CD14-positive monocyte (primary cell): ENCODE results near the gene CRABP2. TPM values are rescaled to one million over a fixed set of nuclear protein-coding genes. Genes with fewer than 3 reads are reported as not detected.

Experiments used
- DNase-seq, 3 donors: peaks; one replicate each; pipeline ENCODE4 v3.0.0-alpha.2; 2011 to 2022
- H2AFZ ChIP-seq: 2 replicates; pipeline ENCODE4 v1.6.0; 2012; ENCODE audit warnings: mild to moderate bottlenecking, low read depth, low read length, inconsistent platforms; ENCODE audit not compliant: insufficient read depth, poor library complexity, severe bottlenecking
- H3K27ac ChIP-seq, 2 donors: 1 replicate in 1 of 2; 2 replicates in 1 of 2; pipeline ENCODE4 v1.5.1; 2012 to 2013; ENCODE audit warnings: low read length in 2 of 2, control low read depth in 1 of 2, inconsistent platforms in 1 of 2, low read depth in 1 of 2, mild to moderate bottlenecking in 1 of 2
- H3K27me3 ChIP-seq, 2 donors: one replicate each; pipeline versions ENCODE4 v1.6.0 to v1.6.1; 2011 to 2013; ENCODE audit warnings: low read length in 2 of 2; ENCODE audit not compliant: control insufficient read depth in 2 of 2, insufficient read depth in 2 of 2
- H3K36me3 ChIP-seq, 2 donors: replicated peaks in 1 of 2; 1 replicate in 1 of 2; 2 replicates in 1 of 2; pipeline versions ENCODE4 v1.5.1 to v1.6.1; 2012 to 2013; ENCODE audit warnings: low read length in 2 of 2, control low read depth in 1 of 2, inconsistent platforms in 1 of 2, mild to moderate bottlenecking in 1 of 2; ENCODE audit not compliant: insufficient read depth in 2 of 2, control insufficient read depth in 1 of 2
- H3K4me1 ChIP-seq, 2 donors: 1 replicate in 1 of 2; 2 replicates in 1 of 2; pipeline versions ENCODE4 v1.5.1 to v1.6.1; 2012 to 2013; ENCODE audit warnings: low read length in 2 of 2, control low read depth in 1 of 2, inconsistent platforms in 1 of 2, mild to moderate bottlenecking in 1 of 2, moderate library complexity in 1 of 2; ENCODE audit not compliant: insufficient read depth in 2 of 2, control insufficient read depth in 1 of 2
- H3K4me2 ChIP-seq: replicated peaks from 2 replicates; pipeline ENCODE3; 2012; ENCODE audit warnings: low read length, moderate library complexity, mild to moderate bottlenecking; ENCODE audit not compliant: poor library complexity, severe bottlenecking; ENCODE audit errors: extremely low read depth
- H3K4me3 ChIP-seq, 3 experiments: fragments of 200-600 bp in 1 of 3; sonication (generic) in 1 of 3; replicated peaks in 1 of 3; 1 replicate in 2 of 3; 2 replicates in 1 of 3; pipeline ENCODE4 v1.5.1; 2011 to 2013; ENCODE audit warnings: low read length in 3 of 3, mild to moderate bottlenecking in 3 of 3, control low read depth in 2 of 3, low read depth in 2 of 3, inconsistent platforms in 1 of 3, moderate library complexity in 1 of 3
- H3K79me2 ChIP-seq: 2 replicates; pipeline ENCODE4 v1.6.0; 2012; ENCODE audit warnings: mild to moderate bottlenecking, control low read depth, inconsistent platforms, low read length, moderate library complexity; ENCODE audit not compliant: insufficient read depth
- H3K9ac ChIP-seq: 2 replicates; pipeline ENCODE4 v1.6.0; 2017; ENCODE audit warnings: low read length, mild to moderate bottlenecking; ENCODE audit not compliant: insufficient read depth, poor library complexity, severe bottlenecking
- H3K9me3 ChIP-seq, 2 donors: replicated peaks in 1 of 2; 1 replicate in 1 of 2; 2 replicates in 1 of 2; pipeline versions ENCODE4 v1.5.1 to v1.6.1; 2012 to 2013; ENCODE audit warnings: low read length in 2 of 2, control low read depth in 1 of 2; ENCODE audit not compliant: control insufficient read depth in 1 of 2, insufficient read depth in 1 of 2
- H4K20me1 ChIP-seq: 2 replicates; pipeline ENCODE4 v1.6.0; 2012; ENCODE audit warnings: mild to moderate bottlenecking, low read length, control low read depth, moderate library complexity; ENCODE audit not compliant: insufficient read depth
- H3K27ac Mint-ChIP-seq, 7 donors: one replicate each; pipeline ENCODE4 v1.8.0; 2020; ENCODE audit warnings: mild to moderate bottlenecking in 7 of 7, mixed read lengths in 7 of 7, moderate library complexity in 6 of 7, inconsistent platforms in 2 of 7
- H3K27me3 Mint-ChIP-seq, 3 donors: one replicate each; pipeline ENCODE4 v1.8.0; 2021 to 2022; ENCODE audit warnings: low read depth in 3 of 3, mild to moderate bottlenecking in 3 of 3, mixed read lengths in 3 of 3, moderate library complexity in 3 of 3, inconsistent platforms in 1 of 3
- H3K36me3 Mint-ChIP-seq, 2 donors: one replicate each; pipeline ENCODE4 v1.8.0; 2020; ENCODE audit warnings: mixed read lengths in 2 of 2, inconsistent platforms in 1 of 2, mild to moderate bottlenecking in 1 of 2
- H3K4me1 Mint-ChIP-seq: one replicate; pipeline ENCODE4 v1.8.0; 2020; ENCODE audit warnings: mild to moderate bottlenecking, mixed read lengths
- H3K4me3 Mint-ChIP-seq, 2 donors: one replicate each; pipeline ENCODE4 v1.8.0; 2020; ENCODE audit warnings: mild to moderate bottlenecking in 2 of 2, mixed read lengths in 2 of 2, moderate library complexity in 1 of 2
- H3K9me3 Mint-ChIP-seq, 7 donors: one replicate each; pipeline ENCODE4 v1.8.0; 2020 to 2022; ENCODE audit warnings: mixed read lengths in 7 of 7, mild to moderate bottlenecking in 6 of 7, moderate library complexity in 6 of 7, inconsistent platforms in 2 of 7
- WGBS: methylation state at CpG from one replicate; pipeline ENCODE4 v1.1.5; 2013; ENCODE audit warnings: missing lambda C conversion rate; ENCODE audit not compliant: insufficient coverage; 5-methylcytosine and 5-hydroxymethylcytosine counted together
- intact Hi-C, 2 donors: fragments of 100-400 bp; cut with micrococcal nuclease; formaldehyde crosslinking; loops; one replicate each; pipeline versions ENCODE4 v1.15.0 to v1.15.1; 2023
- polyA plus RNA-seq, 3 donors: library from polyadenylated mRNA; depleted of rRNA in 1 of 3; unstranded in 2 of 3; stranded (reverse) in 1 of 3; fragments of 300-500 nt in 2 of 3; fragments of >200 nt in 1 of 3; fragmentation: Illumina TruSeq in 2 of 3; gene quantifications; 1 replicate in 2 of 3; 2 replicates in 1 of 3; pipeline ENCODE4 v1.2.3, GENCODE V29; 2012 to 2021
- TF ChIP-seq, protein P1 (sequence below): fragments of 200-600 bp; IDR thresholded peaks from one replicate; pipeline ENCODE4 v1.8.0; 2022; ENCODE audit warnings: antibody characterized with exemption, mild to moderate bottlenecking

Gene CRABP2
- polyA plus RNA-seq, 3 donors, result 0.23 to 1.8 TPM; not detected in 1

- Histone ChIP-seq H3K4me3 (no peak overlapping the region), H3K4me2 (no peak overlapping the region), H3K4me1 (peaks cover 0 to 7% of the 10 kb centered on the region in 2 donors), H3K79me2 (no peaks in the 10 kb centered on the region), H2AFZ (no peak overlapping the region), H3K36me3 (no peaks in the 10 kb centered on the region), H4K20me1 (no peaks in the 10 kb centered on the region), H3K9me3 (peaks cover 0 to 11% of the 10 kb centered on the region in 2 donors), H3K27me3 (peaks cover 38 to 82% of the 10 kb centered on the region in 2 donors), H3K9ac (no peak overlapping the region), H3K27ac (no peak overlapping the region)
- intact Hi-C loops, result loop anchor here (5.0 to 10.0 kb wide), 2 partner anchors 48 to 51 kb away; no protein-coding TSS in a partner anchor
- TF ChIP-seq, protein P1, sequence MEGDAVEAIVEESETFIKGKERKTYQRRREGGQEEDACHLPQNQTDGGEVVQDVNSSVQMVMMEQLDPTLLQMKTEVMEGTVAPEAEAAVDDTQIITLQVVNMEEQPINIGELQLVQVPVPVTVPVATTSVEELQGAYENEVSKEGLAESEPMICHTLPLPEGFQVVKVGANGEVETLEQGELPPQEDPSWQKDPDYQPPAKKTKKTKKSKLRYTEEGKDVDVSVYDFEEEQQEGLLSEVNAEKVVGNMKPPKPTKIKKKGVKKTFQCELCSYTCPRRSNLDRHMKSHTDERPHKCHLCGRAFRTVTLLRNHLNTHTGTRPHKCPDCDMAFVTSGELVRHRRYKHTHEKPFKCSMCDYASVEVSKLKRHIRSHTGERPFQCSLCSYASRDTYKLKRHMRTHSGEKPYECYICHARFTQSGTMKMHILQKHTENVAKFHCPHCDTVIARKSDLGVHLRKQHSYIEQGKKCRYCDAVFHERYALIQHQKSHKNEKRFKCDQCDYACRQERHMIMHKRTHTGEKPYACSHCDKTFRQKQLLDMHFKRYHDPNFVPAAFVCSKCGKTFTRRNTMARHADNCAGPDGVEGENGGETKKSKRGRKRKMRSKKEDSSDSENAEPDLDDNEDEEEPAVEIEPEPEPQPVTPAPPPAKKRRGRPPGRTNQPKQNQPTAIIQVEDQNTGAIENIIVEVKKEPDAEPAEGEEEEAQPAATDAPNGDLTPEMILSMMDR, result no peak
- peaks cover 0 to 4% of the 10 kb centered on the region in 2 donors for H3K36me3 Mint-ChIP-seq
- 87% methylated on average over 4 of the region's 18 CpGs for WGBS
- DNase-seq, result no peak
- H3K27ac Mint-ChIP-seq, result no peak overlapping the region
- peaks cover 0 to 11% (median 3%) of the 10 kb centered on the region in 7 donors for H3K9me3 Mint-ChIP-seq
- H3K4me1 Mint-ChIP-seq, result peaks cover 12% of the 10 kb centered on the region
- H3K4me3 Mint-ChIP-seq, result peak overlapping the region in 1 of 2 donors; percentile 67
- peaks cover 65 to 90% (median 77%) of the 10 kb centered on the region in 3 donors for H3K27me3 Mint-ChIP-seq
These were observed 29.9 kb downstream of the CRABP2 start for GRCh38 chr1:156675210-156676113.

DNA sequence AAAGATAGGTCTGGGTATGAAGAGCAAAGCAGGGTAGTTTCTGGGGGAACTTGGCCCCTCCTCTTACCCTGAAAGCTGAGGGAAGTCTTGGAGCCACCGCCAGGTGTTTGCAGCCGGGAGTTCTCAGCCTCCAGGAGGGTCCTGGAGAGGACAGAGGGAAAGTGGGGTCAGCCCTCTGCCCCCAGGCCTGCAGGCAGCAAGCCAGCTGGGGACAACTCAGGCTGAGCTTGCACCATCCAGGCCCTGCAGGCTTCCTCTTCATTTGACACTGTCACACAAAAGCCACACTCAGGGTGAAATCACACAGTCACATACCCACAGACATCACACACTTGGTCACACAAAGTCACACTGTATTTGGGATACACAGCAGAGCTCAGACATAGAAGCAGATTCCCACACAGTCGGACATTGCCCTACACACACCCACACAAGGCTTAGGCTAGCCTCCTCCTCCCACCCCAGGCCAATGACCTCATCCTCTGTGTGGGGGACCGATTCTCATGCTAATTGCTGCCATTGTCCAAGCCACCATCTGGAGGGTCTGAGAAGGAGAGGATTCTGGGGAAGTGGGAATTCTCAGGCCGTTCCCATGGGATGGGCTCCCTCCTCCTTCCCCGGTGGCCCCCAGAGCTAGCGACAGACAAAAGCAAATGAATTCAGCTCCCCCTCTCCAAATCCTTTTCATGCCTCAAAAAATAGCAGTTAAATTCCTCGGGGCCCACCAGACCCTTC, 31.8 kb downstream of the CRABP2 start:
- TF ChIP-seq, protein P1, result no peak
- Mint-ChIP-seq H3K27ac (no peak overlapping the region), H3K9me3 (peaks cover 0 to 11% (median 3%) of the 10 kb centered on the region in 7 donors), H3K4me1 (peaks cover 12% of the 10 kb centered on the region), H3K4me3 (no peak overlapping the region), H3K36me3 (peaks cover 0 to 4% of the 10 kb centered on the region in 2 donors), H3K27me3 (peaks cover 54 to 84% (median 63%) of the 10 kb centered on the region in 3 donors)
- H3K79me2 ChIP-seq, result no peaks in the 10 kb centered on the region
- intact Hi-C loops, result loop anchor here in 1 of 2 donors (10.0 kb wide), 1 partner anchor 49 kb away; no protein-coding TSS in a partner anchor
- peaks cover 25 to 63% of the 10 kb centered on the region in 2 donors for H3K27me3 ChIP-seq
- H3K36me3 ChIP-seq, result no peaks in the 10 kb centered on the region
- DNase-seq, result no peak
- no peak overlapping the region for H3K27ac ChIP-seq
- peaks cover 0 to 7% of the 10 kb centered on the region in 2 donors for H3K4me1 ChIP-seq
- H3K9ac ChIP-seq, result no peak overlapping the region
- peaks cover 0 to 11% of the 10 kb centered on the region in 2 donors for H3K9me3 ChIP-seq
- WGBS, result 93% methylated on average over 5 of the region's 8 CpGs
- H2AFZ ChIP-seq, result no peak overlapping the region
- H3K4me3 ChIP-seq, result no peak overlapping the region
- no peaks in the 10 kb centered on the region for H4K20me1 ChIP-seq
- no peak overlapping the region for H3K4me2 ChIP-seq
